Left ventricle myocardium inferior (tissue), 1 donor: Measurements from ENCODE around the gene MRRF. TPM values are rescaled to one million over a fixed set of nuclear protein-coding genes. Genes with fewer than 3 reads are reported as not detected.

Experiments used
- DNase-seq: peaks from one replicate; pipeline ENCODE4 v3.0.0-alpha.2; 2020
- H3K27ac ChIP-seq: fragments of 200-600 bp; replicated peaks from 2 replicates; pipeline ENCODE4 v1.8.0; 2021
- H3K27me3 ChIP-seq: fragments of 200-600 bp; 2 replicates; pipeline ENCODE4 v1.8.0; 2021; ENCODE audit warnings: low read depth
- H3K36me3 ChIP-seq: fragments of 200-600 bp; 2 replicates; pipeline ENCODE4 v1.8.0; 2021
- H3K4me1 ChIP-seq: fragments of 200-600 bp; 2 replicates; pipeline ENCODE4 v1.8.0; 2021
- H3K4me3 ChIP-seq: fragments of 200-600 bp; 2 replicates; pipeline ENCODE4 v1.8.0; 2021; ENCODE audit warnings: mild to moderate bottlenecking, moderate library complexity
- H3K9me3 ChIP-seq: fragments of 200-600 bp; replicated peaks from 2 replicates; pipeline ENCODE4 v1.8.0; 2021
- intact Hi-C: fragments of 100-400 bp; cut with micrococcal nuclease; formaldehyde crosslinking; loops from one replicate; pipeline ENCODE4 v1.11.0; 2022
- total RNA-seq: library from RNA; stranded (reverse); fragmentation: NEBNext Ultra II Directional; extraction: Animal tissue kit (Norgen Biotek cat#: 25700); gene quantifications from one replicate; pipeline ENCODE4 v1.2.1, GENCODE V29; 2021
- TF ChIP-seq, protein P1 (sequence below): fragments of 200-600 bp; IDR thresholded peaks from 2 replicates; pipeline ENCODE4 v1.8.0; 2021; ENCODE audit warnings: antibody characterized with exemption, mild to moderate bottlenecking, borderline replicate concordance
- donor health status: DM: no; HTN: yes; CAD: no; lungs with severe emphysema.

Gene MRRF
- total RNA-seq, 1 donor from 2014 or later: 35.8 TPM

DNA sequence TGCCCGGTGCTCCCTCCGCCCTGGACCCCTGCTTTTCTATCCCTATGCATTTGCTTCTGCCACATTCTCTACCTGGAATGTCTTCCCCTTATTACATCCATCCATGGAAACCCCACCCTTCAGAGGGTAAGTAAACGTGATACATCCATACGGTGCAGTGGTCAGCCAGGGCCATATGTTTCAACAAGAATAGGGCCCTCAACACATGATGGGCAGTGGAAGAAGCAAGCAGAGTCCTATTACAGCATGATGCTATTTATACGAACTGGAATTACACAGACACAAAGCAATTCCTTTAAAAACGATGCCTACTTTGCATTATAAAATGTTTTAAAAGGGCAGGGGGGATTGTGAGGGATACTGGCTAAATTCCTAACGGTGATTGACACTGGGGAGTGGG is 68.0 kb downstream of the MRRF start:
- intact Hi-C loops: no loop called here
- Histone ChIP-seq H3K4me1 (peaks cover 25% of the 10 kb centered on the region), H3K36me3 (no peaks in the 10 kb centered on the region), H3K4me3 (no peak overlapping the region), H3K9me3 (no peaks in the 10 kb centered on the region), H3K27me3 (no peaks in the 10 kb centered on the region), H3K27ac (no peak overlapping the region)
- no peak for DNase-seq
- TF ChIP-seq, protein P1, sequence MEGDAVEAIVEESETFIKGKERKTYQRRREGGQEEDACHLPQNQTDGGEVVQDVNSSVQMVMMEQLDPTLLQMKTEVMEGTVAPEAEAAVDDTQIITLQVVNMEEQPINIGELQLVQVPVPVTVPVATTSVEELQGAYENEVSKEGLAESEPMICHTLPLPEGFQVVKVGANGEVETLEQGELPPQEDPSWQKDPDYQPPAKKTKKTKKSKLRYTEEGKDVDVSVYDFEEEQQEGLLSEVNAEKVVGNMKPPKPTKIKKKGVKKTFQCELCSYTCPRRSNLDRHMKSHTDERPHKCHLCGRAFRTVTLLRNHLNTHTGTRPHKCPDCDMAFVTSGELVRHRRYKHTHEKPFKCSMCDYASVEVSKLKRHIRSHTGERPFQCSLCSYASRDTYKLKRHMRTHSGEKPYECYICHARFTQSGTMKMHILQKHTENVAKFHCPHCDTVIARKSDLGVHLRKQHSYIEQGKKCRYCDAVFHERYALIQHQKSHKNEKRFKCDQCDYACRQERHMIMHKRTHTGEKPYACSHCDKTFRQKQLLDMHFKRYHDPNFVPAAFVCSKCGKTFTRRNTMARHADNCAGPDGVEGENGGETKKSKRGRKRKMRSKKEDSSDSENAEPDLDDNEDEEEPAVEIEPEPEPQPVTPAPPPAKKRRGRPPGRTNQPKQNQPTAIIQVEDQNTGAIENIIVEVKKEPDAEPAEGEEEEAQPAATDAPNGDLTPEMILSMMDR: no peak

DNA sequence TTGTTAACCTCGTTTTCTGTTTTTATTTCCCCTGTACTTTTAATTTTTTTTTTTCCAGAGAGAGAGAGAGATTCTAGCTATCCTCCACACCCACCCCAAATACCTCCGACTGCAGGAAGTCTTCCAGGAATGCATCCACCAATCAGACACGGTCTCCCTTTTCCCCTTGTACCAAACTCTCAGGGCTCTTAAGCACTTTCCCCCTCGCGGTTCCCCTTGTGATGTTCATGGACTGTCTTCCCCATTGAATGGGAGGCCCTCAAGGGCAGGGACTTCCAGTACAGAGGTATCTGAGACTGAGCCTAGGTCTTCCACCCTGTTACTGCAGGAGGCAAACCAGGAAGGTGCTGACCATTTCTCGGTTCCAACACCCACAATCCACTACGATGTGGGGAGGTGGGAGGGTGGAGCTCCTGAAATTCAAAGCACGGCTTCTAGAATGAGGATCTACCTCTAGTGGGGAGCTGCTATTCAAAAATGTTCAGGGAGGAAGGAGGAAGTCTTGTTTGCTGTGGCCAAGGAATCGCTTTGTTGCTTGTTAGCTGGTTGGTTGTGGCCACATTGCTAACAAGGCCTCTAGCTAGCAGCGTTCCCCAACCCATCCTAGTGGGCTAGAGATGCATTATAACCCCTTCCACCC is 68.6 kb downstream of the MRRF start:
- Histone ChIP-seq H3K9me3 (no peaks in the 10 kb centered on the region), H3K27me3 (no peaks in the 10 kb centered on the region), H3K4me1 (peaks cover 28% of the 10 kb centered on the region), H3K36me3 (no peaks in the 10 kb centered on the region), H3K27ac (no peak overlapping the region), H3K4me3 (no peak overlapping the region)
- intact Hi-C loops: no loop called here
- TF ChIP-seq, protein P1: no peak
- no peak for DNase-seq

DNA sequence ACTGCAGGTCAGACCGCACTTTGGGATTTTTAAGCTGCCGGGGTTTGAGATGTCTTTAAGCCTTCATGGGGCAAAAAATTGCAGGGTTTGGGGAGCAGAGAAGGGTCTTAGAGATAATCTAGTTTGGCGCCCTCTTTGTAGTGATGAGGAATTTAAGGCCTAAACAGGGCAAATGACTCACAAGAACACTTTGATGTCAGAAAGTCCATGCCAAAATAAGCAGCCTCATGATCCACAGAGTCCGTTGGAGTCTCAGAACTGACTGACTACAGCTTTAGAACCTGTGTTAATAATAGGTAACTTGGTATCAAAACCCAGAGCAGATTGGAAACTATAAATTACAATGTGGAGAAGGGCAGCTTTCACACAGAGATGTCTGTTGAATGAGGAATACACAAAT is 70.2 kb downstream of the MRRF start:
- Histone ChIP-seq H3K4me3 (no peak overlapping the region), H3K27me3 (no peaks in the 10 kb centered on the region), H3K27ac (no peak overlapping the region), H3K4me1 (peaks cover 37% of the 10 kb centered on the region), H3K36me3 (no peaks in the 10 kb centered on the region), H3K9me3 (no peaks in the 10 kb centered on the region)
- no peak for DNase-seq
- TF ChIP-seq, protein P1: no peak
- intact Hi-C loops: no loop called here

DNA sequence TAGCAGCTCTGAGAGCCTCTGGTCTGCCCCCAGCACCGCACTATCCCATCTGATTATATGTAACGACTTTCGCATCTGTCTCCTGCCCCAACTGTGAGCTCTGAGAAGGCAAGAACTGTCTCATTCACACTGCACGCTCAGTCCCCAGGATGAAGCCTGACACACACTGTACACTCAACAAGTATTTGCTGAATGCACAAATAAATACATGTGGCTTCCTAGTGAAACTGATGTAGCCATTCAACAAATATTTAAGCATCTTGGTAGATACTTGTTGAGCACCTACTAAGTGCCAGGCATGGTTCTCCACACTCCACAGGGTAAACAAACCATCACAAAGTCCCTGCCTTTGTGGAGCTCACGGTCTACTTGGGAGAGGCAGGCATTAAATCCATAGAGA is 71.5 kb downstream of the MRRF start:
- H3K27ac ChIP-seq: no peak overlapping the region
- DNase-seq: no peak
- H3K4me3 ChIP-seq: no peak overlapping the region
- no peaks in the 10 kb centered on the region for H3K27me3 ChIP-seq
- H3K4me1 ChIP-seq: peaks cover 33% of the 10 kb centered on the region
- H3K36me3 ChIP-seq: no peaks in the 10 kb centered on the region
- intact Hi-C loops: no loop called here
- no peaks in the 10 kb centered on the region for H3K9me3 ChIP-seq
- TF ChIP-seq, protein P1: no peak

DNA sequence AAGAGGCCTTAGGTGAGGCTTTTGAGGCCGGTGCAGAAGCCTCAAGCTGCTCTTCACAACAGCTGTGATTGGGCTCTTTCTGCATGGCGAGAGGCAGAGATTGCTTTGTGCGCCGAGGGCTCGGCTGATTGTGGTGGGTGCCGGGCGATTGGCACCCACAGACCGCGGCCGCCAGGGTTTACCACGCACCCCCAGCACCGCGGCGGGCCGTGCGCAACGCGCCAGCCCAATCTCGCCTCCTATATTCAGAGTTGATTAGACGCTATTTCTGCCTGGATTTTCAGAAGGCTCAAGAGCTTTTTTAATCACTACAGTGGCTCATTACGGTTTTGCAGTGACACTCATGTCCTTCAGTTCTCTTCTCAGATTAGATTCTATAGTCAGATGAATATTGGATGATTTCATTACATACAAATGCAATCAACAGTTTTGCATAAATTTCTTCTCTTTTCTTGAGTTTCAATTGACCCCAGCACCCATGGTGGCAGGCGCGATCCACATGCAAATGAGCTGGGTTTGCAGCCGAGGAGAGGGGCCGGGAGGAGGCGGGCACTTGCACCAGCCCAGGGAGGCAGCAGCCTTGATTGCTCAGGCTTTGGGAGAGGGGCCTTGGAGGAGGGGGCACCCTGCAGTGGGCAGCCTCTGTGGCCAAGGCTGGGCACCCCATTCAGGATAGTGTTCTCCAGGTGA is 72.3 kb downstream of the MRRF start:
- DNase-seq: no peak
- Histone ChIP-seq H3K4me3 (no peak overlapping the region), H3K27me3 (no peaks in the 10 kb centered on the region), H3K36me3 (no peaks in the 10 kb centered on the region), H3K27ac (no peak overlapping the region), H3K4me1 (peaks cover 28% of the 10 kb centered on the region), H3K9me3 (no peaks in the 10 kb centered on the region)
- intact Hi-C loops: no loop called here
- TF ChIP-seq, protein P1: no peak
